ENCODE data around the gene PGBD2. TPM values are rescaled to one million over a fixed set of nuclear protein-coding genes. Genes with fewer than 3 reads are reported as not detected.

Gene PGBD2
- total and polyA plus RNA-seq, 2 of the 4 experiments (the other 2 are of a cell fraction): 4.8 to 6.8 TPM

DNA sequence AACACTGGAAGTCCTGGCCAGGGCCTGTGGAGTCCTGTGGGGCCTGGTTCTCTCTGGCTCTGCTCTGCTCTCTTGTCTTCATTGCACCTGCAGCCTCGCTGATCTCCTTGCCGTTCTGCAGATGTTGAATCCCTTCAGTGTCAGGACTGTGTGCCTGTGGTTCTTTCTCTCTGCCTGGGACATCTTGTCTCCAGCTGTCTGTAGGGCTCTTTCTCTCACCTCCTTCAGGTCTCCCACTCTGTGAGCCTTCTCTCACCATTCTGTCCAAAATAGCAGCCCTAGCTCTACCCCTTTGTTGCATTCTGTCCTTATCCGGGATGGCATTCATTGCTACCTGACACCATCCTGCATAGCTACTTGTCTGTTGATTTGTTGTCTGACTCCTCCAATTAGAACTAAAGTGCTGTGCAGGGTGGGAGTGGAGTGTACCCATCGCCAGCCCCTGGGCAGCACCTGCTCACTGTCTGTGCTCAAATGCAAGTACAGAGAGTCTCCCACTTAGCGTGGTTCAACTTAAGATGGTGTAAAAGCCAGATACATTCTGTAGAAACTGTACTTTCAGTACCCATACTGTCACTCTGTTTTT is 8.9 kb downstream of the PGBD2 start:
- Histone ChIP-seq H3K27me3 (ENCODE audit: control insufficient read depth, insufficient read depth, low read length) (no peaks in the 10 kb centered on the region), H3K4me1 (ENCODE audit: control insufficient read depth, insufficient read depth, low read length) (no peaks in the 10 kb centered on the region), H2BK20ac (ENCODE audit: low read depth, low read length) (no peak overlapping the region), H3K4me3 (ENCODE audit: insufficient read depth, low read depth, low read length) (no peak overlapping the region), H2BK5ac (ENCODE audit: low read depth, low read length, poor library complexity, severe bottlenecking) (no peak overlapping the region), H4K5ac (ENCODE audit: low read depth, low read length) (no peak overlapping the region), H3K56ac (ENCODE audit: extremely low read depth, insufficient read depth, low read length) (no peak overlapping the region), H3K4me2 (ENCODE audit: low read depth, low read length) (no peak overlapping the region), H3K9me1 (ENCODE audit: insufficient read depth, low read length) (peaks cover 4% of the 10 kb centered on the region; the same call in 1 of the 2 replicates), H3K9me3 (ENCODE audit: control insufficient read depth, insufficient read depth, low read length) (no peaks in the 10 kb centered on the region), H3K27ac (ENCODE audit: insufficient read depth, low read length) (no peak overlapping the region), H3K18ac (ENCODE audit: low read depth, low read length) (no peak overlapping the region), H2BK120ac (ENCODE audit: low read depth, low read length) (no peak overlapping the region), H3K23ac (ENCODE audit: low read depth, low read length) (no peak overlapping the region), H2BK15ac (ENCODE audit: low read depth, low read length) (no peak overlapping the region), H2AK5ac (ENCODE audit: low read depth, low read length) (no peak overlapping the region), H3K9ac (ENCODE audit: low read depth, low read length) (no peak overlapping the region), H4K91ac (ENCODE audit: insufficient read depth, low read depth, low read length) (no peak overlapping the region), H2AFZ (replicated peaks; ENCODE audit: low read length, poor library complexity) (no peak overlapping the region), H3K79me1 (ENCODE audit: low read depth in 1 of 2, low read length in 2 of 2) (peaks cover 0 to under 1% of the 10 kb centered on the region in 2 experiments; a peak in 1 of 4 replicates), H4K20me1 (ENCODE audit: insufficient read depth, low read length) (no peaks in the 10 kb centered on the region), H3K4ac (ENCODE audit: low read depth, low read length) (no peak overlapping the region), H4K8ac (ENCODE audit: low read depth in 2 of 2, low read length in 2 of 2) (no peak overlapping the region), H3K36me3 (ENCODE audit: control insufficient read depth, insufficient read depth, low read length) (peaks cover 31% of the 10 kb centered on the region), H3K14ac (replicated peaks; ENCODE audit: low read depth, low read length) (no peak overlapping the region), H2AK9ac (replicated peaks; ENCODE audit: low read depth, low read length, poor library complexity) (no peak overlapping the region)
- ATAC-seq (ENCODE audit: low read depth) (no peak), DNase-seq (no peak)
- in situ Hi-C loops (cut with MboI; ENCODE audit: low sequenced_read_pairs) (no loop called here), dilution Hi-C loops (cut with HindIII; ENCODE audit: low sequenced_read_pairs, unreplicated experiment) (no loop called here), intact Hi-C loops (cut with micrococcal nuclease) (no loop called here)
- CTCF ChIA-PET: no interaction called here
- TF ChIP-seq RFX5 (IDR thresholded peaks at IDR 0.05; ENCODE audit: low read depth, low read length): no peak
- TF ChIP-seq MXI1 (IDR thresholded peaks at IDR 0.05; ENCODE audit: borderline replicate concordance, low read depth, low read length): no peak
- TF ChIP-seq RAD21 (IDR thresholded peaks at IDR 0.05; ENCODE audit: low read length): no peak
- TF ChIP-seq RCOR1 (IDR thresholded peaks at IDR 0.05; ENCODE audit: insufficient replicate concordance, low read length): no peak
- TF ChIP-seq NFE2L2 (IDR thresholded peaks at IDR 0.05; ENCODE audit: low read depth, low read length): no peak
- TF ChIP-seq, protein P1, sequence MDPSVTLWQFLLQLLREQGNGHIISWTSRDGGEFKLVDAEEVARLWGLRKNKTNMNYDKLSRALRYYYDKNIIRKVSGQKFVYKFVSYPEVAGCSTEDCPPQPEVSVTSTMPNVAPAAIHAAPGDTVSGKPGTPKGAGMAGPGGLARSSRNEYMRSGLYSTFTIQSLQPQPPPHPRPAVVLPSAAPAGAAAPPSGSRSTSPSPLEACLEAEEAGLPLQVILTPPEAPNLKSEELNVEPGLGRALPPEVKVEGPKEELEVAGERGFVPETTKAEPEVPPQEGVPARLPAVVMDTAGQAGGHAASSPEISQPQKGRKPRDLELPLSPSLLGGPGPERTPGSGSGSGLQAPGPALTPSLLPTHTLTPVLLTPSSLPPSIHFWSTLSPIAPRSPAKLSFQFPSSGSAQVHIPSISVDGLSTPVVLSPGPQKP (IDR thresholded peaks at IDR 0.05; ENCODE audit: borderline replicate concordance, low read depth, low read length): no peak
- TF ChIP-seq SMC3 (IDR thresholded peaks at IDR 0.05; ENCODE audit: low read depth, low read length): no peak
- TF ChIP-seq MAZ (IDR thresholded peaks at IDR 0.05; ENCODE audit: borderline replicate concordance, low read depth, low read length): no peak
- no peak for TF ChIP-seq MAFK (IDR thresholded peaks at IDR 0.05; ENCODE audit: low read depth, low read length)
- no TSS peak for BruUV-seq (replicated peaks)
- POLR2A ChIA-PET (ENCODE audit: unreplicated experiment): no interaction called here
- WGBS, 2 experiments (ENCODE audit: extremely low coverage in 2 of 2, insufficient read length in 1 of 2): 83% methylated on average over 1 of the region's 5 CpGs; no CpG with 5 or more reads in 1 of the 2 experiments

All from IMR-90 (cell line).